ENCODE data around the gene MEX3D.

The MEX3D gene

DNA sequence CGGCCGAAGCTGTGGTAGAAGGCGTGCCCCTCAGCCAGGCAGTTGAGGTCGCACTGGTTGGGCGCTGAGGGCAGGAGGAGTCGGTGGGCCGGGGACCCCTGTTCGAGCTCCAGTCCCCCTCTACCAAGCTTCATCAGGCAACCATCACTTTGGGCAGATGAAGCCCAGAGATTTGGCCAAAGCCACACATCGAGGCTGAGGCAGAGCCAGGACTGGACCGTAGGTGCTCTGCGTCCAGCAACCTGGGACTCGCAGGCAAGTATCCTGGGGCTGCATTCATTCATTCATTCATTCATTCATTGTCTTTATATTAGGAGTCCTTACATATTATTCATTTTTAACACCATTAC lies 59.6 kb downstream of the MEX3D start:
- FAIRE-seq (no peak), DNase-seq (ENCODE audit: insufficient read length, low spot score) (no peak)
- no peak for TF ChIP-seq POU2F2 (IDR thresholded peaks at IDR 0.05; ENCODE audit: low read depth, low read length)
- no peak for TF ChIP-seq POLR2A (IDR thresholded peaks at IDR 0.05; ENCODE audit: low read depth, low read length)
- no peak for TF ChIP-seq PAX5 (IDR thresholded peaks at IDR 0.05; ENCODE audit: insufficient read depth, low read length, severe bottlenecking)
- TF ChIP-seq SPI1 (IDR thresholded peaks at IDR 0.05; ENCODE audit: low read depth, low read length): no peak
- TF ChIP-seq TAF1 (IDR thresholded peaks at IDR 0.05; ENCODE audit: low read depth, low read length): no peak
- TF ChIP-seq POLR2AphosphoS5 (IDR thresholded peaks at IDR 0.05; ENCODE audit: low read depth, low read length): no peak

DNA sequence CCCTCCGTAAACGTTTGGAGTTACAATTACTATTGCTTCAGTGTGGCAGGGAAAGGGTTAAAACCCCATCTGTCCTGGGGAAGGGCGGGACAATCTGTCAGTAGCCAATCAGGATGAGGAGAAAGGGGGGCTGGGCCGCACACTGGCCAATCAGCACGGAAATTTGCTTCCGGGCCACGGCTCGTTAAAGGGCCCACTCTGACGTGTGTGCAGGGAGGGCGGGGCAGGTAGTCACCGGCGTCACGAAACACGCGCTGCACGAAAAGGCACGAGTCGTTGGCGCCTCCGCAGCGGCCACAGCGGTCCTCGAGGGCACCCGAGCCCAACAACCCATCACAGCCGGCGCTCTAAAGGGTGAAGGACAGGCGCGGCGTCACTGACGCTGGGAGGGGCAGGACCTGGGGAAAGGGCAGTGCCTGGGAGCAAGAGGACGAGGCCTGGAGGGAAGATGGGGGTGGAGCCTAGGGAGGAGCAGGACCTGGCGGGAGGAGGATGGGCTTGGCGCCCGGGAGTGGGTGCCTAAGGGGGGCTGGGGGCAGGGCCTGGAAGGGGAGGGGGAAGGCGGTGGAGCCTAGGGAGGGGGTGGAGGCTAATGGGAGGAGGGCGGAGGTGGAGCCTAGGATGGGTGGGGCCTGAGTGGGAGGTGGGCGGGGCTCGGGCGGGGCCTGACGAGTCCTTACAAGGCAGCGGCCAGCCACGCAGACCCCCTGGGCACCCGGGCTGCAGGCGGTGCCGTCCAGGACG lies 60.2 kb downstream of the MEX3D start:
- TF ChIP-seq TAF1 (IDR thresholded peaks at IDR 0.05; ENCODE audit: low read depth, low read length) (no peak), POLR2A (IDR thresholded peaks at IDR 0.05; ENCODE audit: low read depth, low read length) (no peak), POLR2AphosphoS5 (IDR thresholded peaks at IDR 0.05; ENCODE audit: low read depth, low read length) (no peak), SPI1 (IDR thresholded peaks at IDR 0.05; ENCODE audit: low read depth, low read length) (no peak), POU2F2 (IDR thresholded peaks at IDR 0.05; ENCODE audit: low read depth, low read length) (no peak), PAX5 (IDR thresholded peaks at IDR 0.05; ENCODE audit: insufficient read depth, low read length, severe bottlenecking) (no peak)
- peak; percentile 87 for DNase-seq (ENCODE audit: insufficient read length, low spot score)
- FAIRE-seq: no peak

DNA sequence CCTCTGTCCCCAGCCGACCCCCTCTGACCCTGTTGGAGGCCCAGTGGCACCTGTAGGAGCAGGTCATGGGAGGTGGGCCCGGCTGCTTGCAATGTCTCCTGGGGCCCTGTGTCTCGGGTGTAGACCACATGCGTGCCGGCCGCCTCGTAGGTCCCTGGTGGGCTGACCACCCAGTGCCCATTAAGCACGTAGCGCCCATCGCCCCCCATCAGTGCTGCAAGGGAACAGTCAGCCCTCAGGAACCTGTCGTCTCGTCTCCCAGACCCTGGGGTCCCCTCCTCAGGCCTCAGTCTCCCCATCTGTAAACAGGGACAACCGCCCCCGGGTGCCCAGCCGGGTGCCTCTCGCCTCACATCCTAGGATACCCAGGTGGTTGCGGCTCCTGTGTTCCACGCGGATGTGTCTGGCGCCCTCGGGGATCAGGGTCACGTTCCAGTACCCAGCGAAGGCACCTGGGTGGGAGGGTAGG lies 60.9 kb downstream of the MEX3D start:
- DNase-seq (ENCODE audit: insufficient read length, low spot score) (no peak), FAIRE-seq (no peak)
- TF ChIP-seq POLR2AphosphoS5 (IDR thresholded peaks at IDR 0.05; ENCODE audit: low read depth, low read length) (no peak), POU2F2 (IDR thresholded peaks at IDR 0.05; ENCODE audit: low read depth, low read length) (no peak), SPI1 (IDR thresholded peaks at IDR 0.05; ENCODE audit: low read depth, low read length) (no peak), TAF1 (IDR thresholded peaks at IDR 0.05; ENCODE audit: low read depth, low read length) (no peak), PAX5 (IDR thresholded peaks at IDR 0.05; ENCODE audit: insufficient read depth, low read length, severe bottlenecking) (no peak), POLR2A (IDR thresholded peaks at IDR 0.05; ENCODE audit: low read depth, low read length) (no peak)

DNA sequence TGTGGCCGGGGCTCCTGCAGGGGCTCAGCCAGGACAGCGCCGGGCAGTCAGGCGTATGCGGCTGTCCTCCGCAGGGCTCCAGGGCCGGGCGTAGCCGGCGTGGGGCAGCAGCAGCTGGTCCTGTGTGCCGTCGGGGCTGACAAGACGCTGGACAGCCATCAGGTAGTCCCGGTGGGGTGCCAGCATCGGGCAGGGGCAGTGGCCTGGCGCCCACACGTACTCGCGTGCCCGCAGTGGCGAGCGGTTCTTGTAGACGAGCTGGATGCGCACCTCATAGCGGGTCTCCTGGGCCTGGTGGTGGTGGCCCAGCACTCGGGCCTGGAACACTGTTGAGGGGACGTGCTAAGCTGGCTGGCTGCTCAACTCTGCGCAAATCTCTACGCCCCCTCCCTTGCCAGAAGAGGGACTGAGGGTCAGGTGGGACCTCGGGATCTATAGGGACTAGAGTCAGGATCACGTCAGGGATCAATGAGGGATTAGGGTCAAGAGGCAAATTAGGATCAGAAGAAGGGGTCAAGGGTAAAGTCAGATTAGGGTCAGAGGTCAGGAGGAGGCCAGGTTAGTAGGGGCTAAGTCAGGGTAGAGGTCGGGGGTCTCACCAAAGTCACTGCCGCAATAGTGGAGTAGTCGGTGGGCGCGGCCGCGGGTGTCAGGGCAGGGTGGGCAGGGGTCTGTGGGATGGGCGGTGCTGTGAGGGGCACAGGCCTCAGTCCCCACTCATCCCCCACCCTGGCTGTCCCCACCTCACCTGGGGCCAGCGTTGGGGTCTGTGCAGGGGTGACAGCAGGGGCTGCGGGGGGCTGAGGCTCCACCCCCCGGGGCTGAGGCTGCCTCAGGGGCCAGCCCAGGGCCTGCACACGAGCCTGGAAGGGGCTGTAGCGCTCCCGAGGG lies 61.9 kb downstream of the MEX3D start:
- DNase-seq (ENCODE audit: insufficient read length, low spot score) (no peak), FAIRE-seq (no peak)
- no peak for TF ChIP-seq TAF1 (IDR thresholded peaks at IDR 0.05; ENCODE audit: low read depth, low read length)
- no peak for TF ChIP-seq POU2F2 (IDR thresholded peaks at IDR 0.05; ENCODE audit: low read depth, low read length)
- TF ChIP-seq PAX5 (IDR thresholded peaks at IDR 0.05; ENCODE audit: insufficient read depth, low read length, severe bottlenecking): no peak
- no peak for TF ChIP-seq POLR2A (IDR thresholded peaks at IDR 0.05; ENCODE audit: low read depth, low read length)
- TF ChIP-seq POLR2AphosphoS5 (IDR thresholded peaks at IDR 0.05; ENCODE audit: low read depth, low read length): no peak
- no peak for TF ChIP-seq SPI1 (IDR thresholded peaks at IDR 0.05; ENCODE audit: low read depth, low read length)

DNA sequence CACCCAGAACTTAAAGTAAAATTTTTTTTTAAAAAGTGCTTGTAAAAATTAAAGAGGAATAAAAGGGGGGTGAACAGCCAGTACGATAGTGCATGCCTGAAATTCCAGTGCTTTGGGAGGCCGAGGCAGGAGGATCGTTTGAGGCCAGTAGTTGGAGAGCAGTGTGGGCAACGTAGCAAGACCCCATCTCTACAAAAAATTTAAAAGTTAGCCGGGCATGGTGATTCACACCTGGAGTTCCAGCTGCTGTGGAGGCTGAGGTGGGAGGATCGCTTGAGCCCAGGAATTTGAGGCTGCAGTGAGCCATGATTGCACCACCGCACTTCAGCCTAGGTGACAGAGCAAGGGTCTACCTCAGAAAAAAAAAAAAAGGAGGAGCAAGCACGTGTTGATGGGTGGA lies 63.1 kb downstream of the MEX3D start:
- DNase-seq (ENCODE audit: insufficient read length, low spot score) (no peak), FAIRE-seq (no peak)
- no peak for TF ChIP-seq TAF1 (IDR thresholded peaks at IDR 0.05; ENCODE audit: low read depth, low read length)
- TF ChIP-seq POLR2AphosphoS5 (IDR thresholded peaks at IDR 0.05; ENCODE audit: low read depth, low read length): no peak
- TF ChIP-seq PAX5 (IDR thresholded peaks at IDR 0.05; ENCODE audit: insufficient read depth, low read length, severe bottlenecking): no peak
- TF ChIP-seq POU2F2 (IDR thresholded peaks at IDR 0.05; ENCODE audit: low read depth, low read length): no peak
- TF ChIP-seq POLR2A (IDR thresholded peaks at IDR 0.05; ENCODE audit: low read depth, low read length): no peak
- no peak for TF ChIP-seq SPI1 (IDR thresholded peaks at IDR 0.05; ENCODE audit: low read depth, low read length)
